Brain microvascular endothelial cell (primary cell): ENCODE data around the gene CARD16.
"Not testable (repeated sequence)": the region's sequence is repeated elsewhere in the genome, so short reads cannot be mapped to it uniquely, and the experiment has no call there.

ENCODE experiments used
- DNase-seq: peaks from one replicate; pipeline ENCODE4 v3.0.0-alpha.2; 2020
- H3K27ac ChIP-seq: fragments of 250-450 bp; sonication (Bioruptor Pico); 2 replicates; pipeline ENCODE4 v1.5.1; 2020; ENCODE audit warnings: mild to moderate bottlenecking, moderate library complexity
- H3K27me3 ChIP-seq: fragments of 250-450 bp; sonication (Bioruptor Pico); replicated peaks from 2 replicates; pipeline ENCODE4 v1.5.1; 2020; ENCODE audit warnings: mild to moderate bottlenecking
- H3K36me3 ChIP-seq: fragments of 250-450 bp; sonication (Bioruptor Pico); replicated peaks from 2 replicates; pipeline ENCODE4 v1.5.1; 2020; ENCODE audit warnings: mild to moderate bottlenecking
- H3K4me3 ChIP-seq: 2 replicates; pipeline ENCODE4 v1.5.1; 2011; ENCODE audit warnings: low read depth, mild to moderate bottlenecking, control low read depth, low read length, moderate library complexity
- in situ Hi-C: cut with HindIII; loops from 2 replicates; pipeline ENCODE4 v1.10.0; 2017; ENCODE audit warnings: low sequenced_read_pairs, low pct_ligation_motif_present
- TF ChIP-seq, protein P1 (sequence below): IDR thresholded peaks from 2 replicates; pipeline ENCODE4 v1.5.1; 2011; ENCODE audit warnings: low read depth, mild to moderate bottlenecking, moderate library complexity, low read length, control low read depth, inconsistent platforms; ENCODE audit errors: missing control alignments

Gene CARD16

GRCh38 chr11:105074166-105074530, 29.0 kb upstream of the CARD16 start:
- DNase-seq = no peak
- in situ Hi-C loops = no loop called here
- Histone ChIP-seq H3K4me3 (no peak overlapping the region), H3K27me3 (no peaks in the 10 kb centered on the region), H3K36me3 (no peaks in the 10 kb centered on the region), H3K27ac (no peak overlapping the region)
- TF ChIP-seq, protein P1, sequence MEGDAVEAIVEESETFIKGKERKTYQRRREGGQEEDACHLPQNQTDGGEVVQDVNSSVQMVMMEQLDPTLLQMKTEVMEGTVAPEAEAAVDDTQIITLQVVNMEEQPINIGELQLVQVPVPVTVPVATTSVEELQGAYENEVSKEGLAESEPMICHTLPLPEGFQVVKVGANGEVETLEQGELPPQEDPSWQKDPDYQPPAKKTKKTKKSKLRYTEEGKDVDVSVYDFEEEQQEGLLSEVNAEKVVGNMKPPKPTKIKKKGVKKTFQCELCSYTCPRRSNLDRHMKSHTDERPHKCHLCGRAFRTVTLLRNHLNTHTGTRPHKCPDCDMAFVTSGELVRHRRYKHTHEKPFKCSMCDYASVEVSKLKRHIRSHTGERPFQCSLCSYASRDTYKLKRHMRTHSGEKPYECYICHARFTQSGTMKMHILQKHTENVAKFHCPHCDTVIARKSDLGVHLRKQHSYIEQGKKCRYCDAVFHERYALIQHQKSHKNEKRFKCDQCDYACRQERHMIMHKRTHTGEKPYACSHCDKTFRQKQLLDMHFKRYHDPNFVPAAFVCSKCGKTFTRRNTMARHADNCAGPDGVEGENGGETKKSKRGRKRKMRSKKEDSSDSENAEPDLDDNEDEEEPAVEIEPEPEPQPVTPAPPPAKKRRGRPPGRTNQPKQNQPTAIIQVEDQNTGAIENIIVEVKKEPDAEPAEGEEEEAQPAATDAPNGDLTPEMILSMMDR = no peak

GRCh38 chr11:105073456-105074165, 28.5 kb upstream of the CARD16 start:
- H3K36me3 ChIP-seq = no peaks in the 10 kb centered on the region
- no peaks in the 10 kb centered on the region for H3K27me3 ChIP-seq
- no peak overlapping the region for H3K27ac ChIP-seq
- TF ChIP-seq, protein P1 = no peak
- no peak for DNase-seq
- H3K4me3 ChIP-seq = no peak overlapping the region
- in situ Hi-C loops = no loop called here

- H3K27me3 ChIP-seq, H3K27ac ChIP-seq, H3K36me3 ChIP-seq, DNase-seq, H3K4me3 ChIP-seq, in situ Hi-C loops: not testable (repeated sequence)
Observed at GRCh38 chr11:105072080-105072479, 26.9 kb upstream of the CARD16 start.

- Histone ChIP-seq H3K27me3 (no peaks in the 10 kb centered on the region), H3K27ac (no peak overlapping the region), H3K36me3 (no peaks in the 10 kb centered on the region), H3K4me3 (no peak overlapping the region)
- in situ Hi-C loops = no loop called here
- TF ChIP-seq, protein P1 = no peak
- DNase-seq = no peak
Observed at GRCh38 chr11:105071089-105071732, 26.1 kb upstream of the CARD16 start.

GRCh38 chr11:105070306-105070705, 25.2 kb upstream of the CARD16 start:
- TF ChIP-seq, protein P1 = no peak
- DNase-seq = no peak
- Histone ChIP-seq H3K4me3 (no peak overlapping the region), H3K27ac (no peak overlapping the region), H3K36me3 (no peaks in the 10 kb centered on the region), H3K27me3 (no peaks in the 10 kb centered on the region)
- in situ Hi-C loops = no loop called here

GRCh38 chr11:105069749-105070148, 24.6 kb upstream of the CARD16 start:
- H3K4me3 ChIP-seq, in situ Hi-C loops, H3K27me3 ChIP-seq, H3K36me3 ChIP-seq, DNase-seq, H3K27ac ChIP-seq: not testable (repeated sequence)

GRCh38 chr11:105063245-105063941, 18.3 kb upstream of the CARD16 start:
- DNase-seq, H3K36me3 ChIP-seq, H3K4me3 ChIP-seq, H3K27me3 ChIP-seq, H3K27ac ChIP-seq, in situ Hi-C loops: not testable (repeated sequence)
